SU-DHL-6 (cell line): ENCODE data around the gene CEACAM1.

Experiments used
- H2AFZ ChIP-seq: fragments of 200-600 bp; sonication (generic); 2 replicates; pipeline ENCODE4 v1.6.1; 2014; ENCODE audit warnings: low read depth, mild to moderate bottlenecking, moderate library complexity, mixed read lengths, antibody characterized with exemption, low read length; ENCODE audit not compliant: severe bottlenecking
- H3F3A ChIP-seq: fragments of 200-600 bp; shearing (Covaris generic); 2 replicates; pipeline ENCODE4 v1.6.0; 2016; ENCODE audit warnings: antibody characterized with exemption, mild to moderate bottlenecking; ENCODE audit not compliant: insufficient read depth
- H3K27ac ChIP-seq: fragments of 200-600 bp; sonication (generic); 2 replicates; pipeline ENCODE4 v1.5.1; 2016; ENCODE audit warnings: low read depth, mild to moderate bottlenecking, low read length, moderate library complexity, mixed read lengths
- H3K27me3 ChIP-seq: fragments of 200-600 bp; sonication (generic), shearing (Covaris generic); 2 replicates; pipeline ENCODE4 v1.6.0; 2014; ENCODE audit warnings: mild to moderate bottlenecking, low read length
- H3K36me3 ChIP-seq: fragments of 200-600 bp; sonication (generic); 2 replicates; pipeline ENCODE4 v1.6.1; 2014; ENCODE audit warnings: mild to moderate bottlenecking, low read length, mixed read lengths
- H3K4me2 ChIP-seq: fragments of 300-600, 200-600 bp; shearing (Covaris generic), sonication (generic); 2 replicates; pipeline ENCODE4 v1.6.0; 2014; ENCODE audit warnings: low read length, low read depth, mild to moderate bottlenecking; ENCODE audit not compliant: poor library complexity, severe bottlenecking
- H3K4me3 ChIP-seq: fragments of 200-600 bp; sonication (generic); 2 replicates; pipeline ENCODE4 v1.5.1; 2014; ENCODE audit warnings: antibody characterized with exemption, low read length, mild to moderate bottlenecking, mixed read lengths; ENCODE audit not compliant: insufficient read depth, poor library complexity, severe bottlenecking
- H3K79me2 ChIP-seq: fragments of 200-600 bp; sonication (generic); 2 replicates; pipeline ENCODE4 v1.6.1; 2014; ENCODE audit warnings: mild to moderate bottlenecking, low read length, moderate library complexity; ENCODE audit not compliant: insufficient read depth
- H3K9ac ChIP-seq: fragments of 200-600 bp; sonication (generic); 2 replicates; pipeline ENCODE4 v1.7.0; 2014; ENCODE audit warnings: mild to moderate bottlenecking, low read length
- H3K9me2 ChIP-seq: fragments of 200-600 bp; sonication (generic); replicated peaks from 2 replicates; pipeline ENCODE4 v1.6.1; 2014; ENCODE audit warnings: low read length; ENCODE audit not compliant: insufficient read depth
- H3K9me3 ChIP-seq: fragments of 200-600 bp; sonication (generic); 2 replicates; pipeline ENCODE4 v1.6.1; 2014; ENCODE audit warnings: low read length, mixed read lengths; ENCODE audit not compliant: insufficient read depth
- H4K20me1 ChIP-seq: fragments of 200-600 bp; sonication (generic); 2 replicates; pipeline ENCODE4 v1.6.1; 2014; ENCODE audit warnings: low read depth, mild to moderate bottlenecking, antibody characterized with exemption, low read length, moderate library complexity, mixed read lengths
- EZH2phosphoT487 ChIP-seq: fragments of 200-600 bp; sonication (generic), shearing (Covaris generic); conservative IDR thresholded peaks from 2 replicates; pipeline ENCODE4 v1.6.1; 2018; ENCODE audit warnings: mild to moderate bottlenecking, antibody characterized with exemption, low read length, moderate library complexity, mixed read lengths
- TF ChIP-seq, protein P1 (sequence below): fragments of 200-600 bp; sonication (generic); IDR thresholded peaks from one replicate; pipeline ENCODE4 v1.5.1; 2017; ENCODE audit warnings: antibody characterized with exemption, mild to moderate bottlenecking, low read length, moderate library complexity; ENCODE audit not compliant: insufficient read depth, poor library complexity, severe bottlenecking

The CEACAM1 gene

DNA sequence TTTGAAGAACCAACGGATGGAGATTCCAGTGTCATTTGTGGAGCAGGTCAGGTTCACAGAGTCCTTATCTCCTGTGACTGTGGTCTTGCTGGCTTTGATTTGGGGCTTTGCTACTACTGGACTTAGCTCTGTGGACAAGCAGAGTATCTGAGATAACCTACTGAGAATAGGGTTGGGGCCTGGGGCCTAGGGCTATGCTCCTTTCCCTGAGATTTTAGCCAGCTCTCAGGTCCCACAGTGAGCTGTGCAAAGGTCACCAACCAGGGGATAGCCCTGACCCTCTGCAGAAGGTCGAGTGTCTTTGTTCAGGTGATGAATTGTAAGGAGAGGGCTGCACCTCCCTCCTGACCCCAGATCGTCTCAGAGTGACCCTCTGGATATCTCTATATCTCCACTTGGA lies 9.2 kb downstream of the CEACAM1 start:
- H3K79me2 ChIP-seq = no peaks in the 10 kb centered on the region
- 0 out of 2 replicates have a peak, but pooled peaks cover 3% of the 10 kb centered on the region for H3K36me3 ChIP-seq
- TF ChIP-seq EZH2phosphoT487 = no peak
- TF ChIP-seq, protein P1, sequence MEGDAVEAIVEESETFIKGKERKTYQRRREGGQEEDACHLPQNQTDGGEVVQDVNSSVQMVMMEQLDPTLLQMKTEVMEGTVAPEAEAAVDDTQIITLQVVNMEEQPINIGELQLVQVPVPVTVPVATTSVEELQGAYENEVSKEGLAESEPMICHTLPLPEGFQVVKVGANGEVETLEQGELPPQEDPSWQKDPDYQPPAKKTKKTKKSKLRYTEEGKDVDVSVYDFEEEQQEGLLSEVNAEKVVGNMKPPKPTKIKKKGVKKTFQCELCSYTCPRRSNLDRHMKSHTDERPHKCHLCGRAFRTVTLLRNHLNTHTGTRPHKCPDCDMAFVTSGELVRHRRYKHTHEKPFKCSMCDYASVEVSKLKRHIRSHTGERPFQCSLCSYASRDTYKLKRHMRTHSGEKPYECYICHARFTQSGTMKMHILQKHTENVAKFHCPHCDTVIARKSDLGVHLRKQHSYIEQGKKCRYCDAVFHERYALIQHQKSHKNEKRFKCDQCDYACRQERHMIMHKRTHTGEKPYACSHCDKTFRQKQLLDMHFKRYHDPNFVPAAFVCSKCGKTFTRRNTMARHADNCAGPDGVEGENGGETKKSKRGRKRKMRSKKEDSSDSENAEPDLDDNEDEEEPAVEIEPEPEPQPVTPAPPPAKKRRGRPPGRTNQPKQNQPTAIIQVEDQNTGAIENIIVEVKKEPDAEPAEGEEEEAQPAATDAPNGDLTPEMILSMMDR = no peak
- no peaks in the 10 kb centered on the region for H3K27me3 ChIP-seq
- H3K9ac ChIP-seq = no peak overlapping the region
- H2AFZ ChIP-seq = no peak overlapping the region
- H3K27ac ChIP-seq = no peak overlapping the region
- H3K4me3 ChIP-seq = no peak overlapping the region
- H3K4me2 ChIP-seq = no peak overlapping the region
- H3K9me3 ChIP-seq = no peaks in the 10 kb centered on the region
- H3F3A ChIP-seq = no peaks in the 10 kb centered on the region
- no peaks in the 10 kb centered on the region for H4K20me1 ChIP-seq
- H3K9me2 ChIP-seq = no peaks in the 10 kb centered on the region

DNA sequence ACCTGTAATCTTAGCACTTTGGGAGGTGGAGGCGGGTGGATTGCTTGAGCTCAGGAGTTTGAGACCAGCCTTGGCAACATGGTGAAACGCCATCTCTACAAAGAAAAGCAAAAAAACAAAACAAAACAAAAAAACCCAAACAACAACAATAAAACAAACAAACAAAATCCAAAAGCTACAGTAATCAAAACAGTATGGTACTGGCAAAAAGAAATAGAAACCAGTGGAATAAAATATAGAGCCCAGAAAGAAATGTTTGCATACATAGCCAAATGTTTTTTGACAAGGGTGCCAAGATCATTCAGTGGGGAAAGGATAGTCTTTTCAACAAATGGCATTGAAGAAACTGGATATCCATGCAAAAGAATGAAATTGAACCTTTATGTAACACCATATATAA lies 11.5 kb downstream of the CEACAM1 start:
- Histone ChIP-seq H4K20me1 (no peaks in the 10 kb centered on the region), H3K9me2 (no peaks in the 10 kb centered on the region), H3K79me2 (no peaks in the 10 kb centered on the region), H3K4me3 (no peak overlapping the region), H2AFZ (no peak overlapping the region), H3K9ac (no peak overlapping the region), H3K27me3 (no peaks in the 10 kb centered on the region), H3K4me2 (no peak overlapping the region), H3K36me3 (0 out of 2 replicates have a peak, but pooled peaks cover 3% of the 10 kb centered on the region), H3K9me3 (no peaks in the 10 kb centered on the region), H3K27ac (no peak overlapping the region), H3F3A (no peaks in the 10 kb centered on the region)
- no peak for TF ChIP-seq EZH2phosphoT487
- TF ChIP-seq, protein P1 = no peak

DNA sequence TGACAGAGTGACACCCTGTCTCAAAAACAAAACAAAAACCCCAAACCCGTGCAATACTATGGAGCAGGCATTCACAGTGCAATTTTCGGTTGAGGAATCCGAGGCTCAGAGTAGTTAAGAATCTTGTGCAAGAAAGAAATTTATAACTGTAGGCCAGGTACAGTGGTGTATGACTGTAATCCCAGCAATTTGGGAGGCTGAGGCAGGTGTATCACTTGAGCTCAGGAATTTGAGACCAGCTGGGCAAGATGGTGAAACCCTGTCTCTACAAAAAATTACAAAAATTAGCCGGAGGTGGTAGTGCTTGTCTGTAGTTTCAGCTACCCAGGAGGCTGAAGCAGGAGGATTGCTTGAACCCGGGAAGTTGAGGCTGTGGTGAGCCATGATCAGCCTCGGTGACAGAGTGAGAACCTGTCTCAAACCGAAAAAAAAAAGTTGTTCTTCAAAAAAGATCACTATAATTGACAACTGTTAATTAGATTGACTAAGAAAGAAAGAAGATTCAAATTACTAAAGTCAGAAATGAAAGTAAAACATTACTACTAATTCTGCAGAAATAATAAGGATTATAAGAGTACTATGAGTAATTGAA lies 12.9 kb downstream of the CEACAM1 start:
- H4K20me1 ChIP-seq = no peaks in the 10 kb centered on the region
- H3K79me2 ChIP-seq = no peaks in the 10 kb centered on the region
- no peak overlapping the region for H3K27ac ChIP-seq
- no peaks in the 10 kb centered on the region for H3F3A ChIP-seq
- H3K27me3 ChIP-seq = no peaks in the 10 kb centered on the region
- no peak overlapping the region for H3K9ac ChIP-seq
- H3K9me3 ChIP-seq = no peaks in the 10 kb centered on the region
- H3K9me2 ChIP-seq = no peaks in the 10 kb centered on the region
- H3K4me2 ChIP-seq = no peak overlapping the region
- H3K4me3 ChIP-seq = no peak overlapping the region
- no peak overlapping the region for H2AFZ ChIP-seq
- 0 out of 2 replicates have a peak, but pooled peaks cover 3% of the 10 kb centered on the region for H3K36me3 ChIP-seq
- TF ChIP-seq, protein P1 = no peak
- no peak for TF ChIP-seq EZH2phosphoT487
